GM18867 (cell line): Measurements from ENCODE around the gene VSTM5.
"Not testable (repeated sequence)": the region's sequence is repeated elsewhere in the genome, so short reads cannot be mapped to it uniquely, and the experiment has no call there.

Experiments
- ATAC-seq: cut with Tn5 transposase; IDR thresholded peaks from one replicate; pipeline ENCODE4 v1.9.1; 2021; ENCODE audit warnings: mild to moderate bottlenecking, moderate library complexity; ENCODE audit not compliant: unreplicated experiment

VSTM5 gene, protein sequence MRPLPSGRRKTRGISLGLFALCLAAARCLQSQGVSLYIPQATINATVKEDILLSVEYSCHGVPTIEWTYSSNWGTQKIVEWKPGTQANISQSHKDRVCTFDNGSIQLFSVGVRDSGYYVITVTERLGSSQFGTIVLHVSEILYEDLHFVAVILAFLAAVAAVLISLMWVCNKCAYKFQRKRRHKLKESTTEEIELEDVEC

GRCh38 chr11:93850594-93851018, at the start of gene VSTM5:
VSTM5 (minus strand) TSS chr11:93850618; CDS start chr11:93850502, 116 bp downstream.
- ATAC-seq, result no peak

DNA sequence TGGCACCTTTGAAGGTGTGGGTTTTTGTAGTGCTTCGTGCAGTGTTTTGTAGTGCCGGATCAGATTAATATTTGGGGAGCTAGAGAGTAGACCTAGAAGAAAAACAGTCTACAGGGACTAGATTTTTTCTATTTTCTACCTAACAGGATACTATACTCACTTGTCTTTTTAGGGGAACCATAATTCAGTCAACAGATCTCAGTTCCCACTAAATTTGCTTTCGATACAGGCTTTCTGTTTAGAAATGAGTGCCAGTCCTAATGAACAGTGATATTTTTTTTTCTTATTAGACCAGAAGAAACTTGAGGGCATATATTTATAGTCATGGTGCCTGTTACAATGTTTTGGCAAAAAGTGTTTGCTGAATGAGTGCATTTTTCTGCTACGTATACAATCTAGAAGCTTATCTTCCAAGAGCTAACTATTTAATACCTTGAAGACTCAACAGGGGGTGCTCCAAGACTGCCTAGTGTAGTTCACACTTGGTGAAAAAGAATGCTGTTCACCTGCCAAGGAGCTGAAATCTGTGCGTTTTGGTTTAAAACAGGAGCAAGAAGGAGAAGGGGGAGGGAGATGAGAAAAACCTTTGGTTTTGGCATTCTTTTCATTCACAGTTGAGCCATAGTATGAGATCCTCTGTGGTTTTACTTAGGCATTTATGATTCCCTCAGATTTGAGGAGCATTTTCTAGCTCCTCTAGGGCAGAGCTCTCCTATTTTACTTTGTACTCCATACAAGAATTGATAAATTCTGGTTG, 44.9 kb upstream of the VSTM5 start:
- peak; percentile 79 for ATAC-seq

DNA sequence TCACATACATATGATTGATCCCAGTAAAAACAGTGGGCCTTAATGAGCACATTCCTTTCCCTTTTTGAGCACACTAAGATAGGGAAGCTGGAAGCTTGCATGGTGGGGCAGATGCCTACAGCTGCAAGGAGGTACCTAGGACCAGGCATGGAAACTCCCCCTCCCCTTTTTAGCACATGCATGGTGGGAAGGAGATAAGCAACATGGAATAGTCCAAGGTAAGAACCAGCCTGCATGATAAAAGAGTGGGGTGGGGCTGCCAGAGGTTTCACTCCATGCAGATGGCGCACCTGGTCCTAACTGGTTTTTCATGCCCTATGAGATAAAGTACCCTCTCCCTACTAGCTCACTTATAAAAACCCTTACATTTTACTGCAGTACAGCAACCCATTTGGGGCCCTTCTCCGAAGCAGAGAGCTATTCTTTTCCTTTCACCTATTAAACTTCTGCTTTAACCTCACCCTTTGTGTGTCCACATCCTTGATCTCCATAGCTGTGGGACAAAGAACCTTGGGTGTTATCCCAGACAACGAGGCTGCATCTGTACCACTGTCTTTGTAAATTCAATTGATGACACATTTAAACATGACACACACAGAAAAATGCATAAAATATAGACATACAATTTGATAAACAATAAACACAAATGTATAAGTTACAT, 40.1 kb upstream of the VSTM5 start:
- no peak for ATAC-seq

DNA sequence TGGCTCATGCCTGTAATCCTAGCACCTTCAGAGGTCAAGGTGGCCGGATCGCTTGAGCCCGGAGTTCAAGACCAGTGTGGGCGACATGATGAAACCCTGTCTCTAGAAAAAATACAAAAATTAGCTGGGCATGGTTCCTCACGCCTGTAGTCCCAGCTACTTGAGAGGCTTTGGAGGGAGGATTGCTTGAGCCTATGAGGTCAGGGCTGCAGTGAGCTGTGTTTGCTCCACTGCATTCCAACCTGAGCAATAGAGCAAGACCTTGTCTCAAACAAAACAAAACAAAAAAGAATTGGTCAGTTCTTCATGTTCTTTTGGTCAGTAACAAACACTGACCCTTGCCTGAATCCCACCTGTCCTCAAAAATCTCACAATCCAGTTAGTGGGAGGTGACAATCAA, 36.7 kb upstream of the VSTM5 start:
- no peak for ATAC-seq

GRCh38 chr11:93879114-93879513, 28.7 kb upstream of the VSTM5 start:
- ATAC-seq, result not testable (repeated sequence)

GRCh38 chr11:93875637-93876036, 25.2 kb upstream of the VSTM5 start:
- no peak for ATAC-seq

DNA sequence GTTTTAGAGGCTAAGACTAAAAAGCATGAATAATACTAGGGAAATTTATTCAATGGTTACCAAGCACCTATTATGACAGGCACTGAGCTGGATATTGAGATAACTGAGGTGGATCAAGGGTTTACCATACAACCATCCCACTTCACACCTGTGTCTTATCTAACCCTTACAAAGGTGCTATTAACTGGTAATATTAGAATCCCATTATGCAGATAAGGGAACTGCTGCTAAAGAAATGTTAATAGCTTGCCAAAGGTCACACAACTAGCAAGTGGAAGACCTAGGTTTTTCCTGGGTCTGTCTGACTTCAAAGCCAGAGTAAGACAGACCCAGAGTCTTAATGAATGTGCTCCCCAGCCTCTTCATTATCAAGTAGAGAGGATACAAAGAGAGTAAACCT, 21.1 kb upstream of the VSTM5 start:
- no peak for ATAC-seq

- ATAC-seq, result no peak
These were observed 20.2 kb upstream of the VSTM5 start for GRCh38 chr11:93870616-93871015.

GRCh38 chr11:93869830-93870229, 19.4 kb upstream of the VSTM5 start:
- ATAC-seq, result no peak

- ATAC-seq, result not testable (repeated sequence)
These were observed 18.0 kb upstream of the VSTM5 start for GRCh38 chr11:93868404-93868803.

- no peak for ATAC-seq
These were observed 11.4 kb upstream of the VSTM5 start for GRCh38 chr11:93861808-93862207.

GRCh38 chr11:93858121-93858775, 7.8 kb upstream of the VSTM5 start:
- ATAC-seq, result no peak

DNA sequence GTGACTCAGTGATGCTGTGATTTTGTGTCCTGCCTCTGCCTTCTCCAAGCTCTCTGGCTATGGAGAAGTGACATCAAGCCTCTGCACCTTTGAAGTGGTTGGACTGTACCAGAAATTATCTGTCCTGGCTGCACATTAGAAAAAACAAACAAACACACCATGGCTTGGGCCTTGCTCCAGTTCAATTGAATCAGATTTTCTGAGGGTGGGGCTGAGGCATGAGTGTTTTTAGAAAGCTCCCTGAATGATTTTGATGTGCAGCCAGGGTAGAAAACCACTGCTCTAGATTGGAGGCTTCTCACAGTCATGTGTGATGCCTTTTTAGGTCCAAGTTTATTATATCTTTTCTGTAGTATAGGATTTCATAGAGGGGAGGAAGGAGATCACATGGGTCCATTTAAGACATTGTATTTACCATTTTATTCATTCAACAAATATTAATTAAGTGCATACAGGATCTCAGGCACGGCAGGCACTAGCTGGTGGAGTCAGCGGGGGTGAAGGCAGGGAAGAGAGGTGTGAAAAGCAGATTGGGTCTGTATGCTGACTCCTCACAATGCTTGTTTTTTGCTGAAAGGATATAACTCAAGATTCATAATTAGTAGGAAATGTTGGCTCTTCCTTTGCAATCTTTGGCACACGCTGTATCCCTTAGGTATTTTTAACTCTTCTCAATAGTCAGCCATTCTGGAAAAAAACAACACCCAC, 7.1 kb upstream of the VSTM5 start:
- ATAC-seq, result no peak

GRCh38 chr11:93852242-93852641, 1.8 kb upstream of the VSTM5 start:
- ATAC-seq, result no peak

GRCh38 chr11:93849751-93850593, 446 bp downstream of the VSTM5 start:
- no peak for ATAC-seq

DNA sequence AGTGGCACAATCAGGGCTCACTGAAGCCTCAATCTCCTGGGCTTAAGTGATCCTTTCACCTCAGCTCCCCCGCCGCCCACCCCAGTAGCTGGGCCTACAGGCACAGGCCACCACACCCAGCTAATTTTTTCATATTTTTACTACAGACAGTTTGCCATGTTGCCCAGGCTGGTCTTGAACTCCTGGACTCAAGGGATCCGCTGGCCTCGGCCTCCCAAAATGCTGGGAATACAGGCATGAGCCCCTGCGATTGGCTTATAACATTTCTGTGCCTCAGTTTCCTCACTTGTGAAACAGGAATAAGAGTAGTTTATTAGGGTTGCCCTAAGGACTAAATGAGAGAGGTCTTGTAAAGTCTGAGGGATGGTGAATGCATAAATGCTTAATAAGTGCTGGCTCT, 1.2 kb downstream of the VSTM5 start:
- no peak for ATAC-seq

GRCh38 chr11:93846411-93846810, 4.0 kb downstream of the VSTM5 start:
- ATAC-seq, result no peak

DNA sequence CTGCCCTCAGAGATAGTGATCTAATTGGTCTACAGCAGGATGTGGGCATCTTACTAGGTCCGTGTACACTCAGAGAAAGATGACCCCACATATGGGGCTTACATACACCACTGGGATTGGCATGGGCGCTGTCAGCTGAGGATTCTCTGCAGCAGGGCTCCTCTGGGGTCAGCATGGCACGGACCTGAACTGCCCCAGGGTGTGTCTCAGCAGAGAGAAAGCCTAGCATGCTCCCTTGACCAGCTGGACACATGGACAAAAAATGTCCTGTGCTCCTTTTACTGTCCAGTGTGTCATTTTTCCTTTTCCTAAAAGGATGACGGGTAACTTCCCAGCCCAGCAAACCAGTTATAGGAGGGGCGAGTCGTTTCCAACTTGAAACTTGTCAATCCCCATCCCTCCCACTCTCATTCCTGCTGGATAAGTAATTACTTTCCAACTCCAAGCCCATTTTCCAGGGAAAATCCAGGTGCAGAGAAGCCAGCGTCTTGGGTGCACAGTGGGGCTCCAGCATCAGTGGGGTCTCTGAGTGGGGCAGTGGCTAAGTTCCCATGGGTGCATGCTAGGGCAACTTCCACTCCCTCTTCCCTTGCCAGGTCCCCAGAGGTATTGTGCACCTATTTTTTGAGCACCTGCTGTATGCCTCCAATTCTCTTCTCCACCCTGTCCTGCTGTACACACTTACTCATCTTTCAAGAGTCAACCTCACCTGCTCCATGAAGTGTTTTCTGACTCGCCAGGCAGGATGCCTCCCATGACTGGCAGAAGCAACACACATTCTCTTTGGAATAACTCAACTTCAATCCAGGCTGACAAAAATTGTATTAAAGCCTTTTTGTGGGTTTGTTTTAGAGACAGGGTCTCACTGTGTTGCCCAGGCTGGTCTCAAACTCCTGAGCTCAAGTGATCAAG, 5.0 kb downstream of the VSTM5 start:
- ATAC-seq, result no peak

DNA sequence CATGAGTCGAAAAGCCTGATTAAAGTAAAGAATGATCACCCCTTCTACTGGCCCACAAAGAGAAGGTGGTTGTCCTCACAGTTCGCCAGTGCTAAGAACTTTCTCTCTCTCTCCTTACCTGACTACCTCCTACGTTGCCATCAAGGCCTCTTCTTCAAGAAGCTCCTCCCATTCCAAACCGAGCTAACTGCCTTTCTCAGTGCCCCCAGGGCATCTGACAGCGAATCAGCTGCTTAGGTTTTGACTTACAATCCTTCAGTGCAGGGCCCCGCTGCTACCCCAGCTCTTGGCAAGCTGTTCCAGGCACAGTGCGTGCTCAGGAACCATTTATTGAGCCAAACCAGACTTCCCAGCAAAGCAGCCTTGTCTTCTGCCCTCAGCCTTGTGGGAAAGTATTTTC, 5.8 kb downstream of the VSTM5 start:
- ATAC-seq, result no peak
